Measurements from ENCODE around the gene CNTRL. TPM values are rescaled to one million over a fixed set of nuclear protein-coding genes. Genes with fewer than 3 reads are reported as not detected.

CNTRL gene
- total RNA-seq, 1 donor from 2014 or later: 3.5 TPM

DNA sequence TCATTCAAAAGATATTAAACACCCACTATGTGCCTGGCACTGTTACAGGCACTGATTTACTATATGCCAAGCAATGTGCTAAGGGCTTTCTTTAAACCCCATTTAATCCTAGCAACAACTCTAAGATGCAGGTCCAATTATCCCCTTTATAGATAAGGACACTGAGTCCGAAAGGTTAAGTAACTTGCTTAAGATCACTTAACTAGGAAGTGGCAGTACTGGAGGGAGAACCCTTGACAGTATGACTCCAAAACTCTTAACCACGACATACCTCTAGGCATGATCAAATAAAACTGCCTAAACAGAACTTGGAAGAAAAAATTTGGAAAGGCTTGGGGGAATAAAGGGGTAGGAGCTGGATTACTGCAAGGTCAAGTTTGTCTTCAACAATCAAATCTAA is 125.2 kb downstream of the CNTRL start:
- no peak for DNase-seq (ENCODE audit: low read depth)

DNA sequence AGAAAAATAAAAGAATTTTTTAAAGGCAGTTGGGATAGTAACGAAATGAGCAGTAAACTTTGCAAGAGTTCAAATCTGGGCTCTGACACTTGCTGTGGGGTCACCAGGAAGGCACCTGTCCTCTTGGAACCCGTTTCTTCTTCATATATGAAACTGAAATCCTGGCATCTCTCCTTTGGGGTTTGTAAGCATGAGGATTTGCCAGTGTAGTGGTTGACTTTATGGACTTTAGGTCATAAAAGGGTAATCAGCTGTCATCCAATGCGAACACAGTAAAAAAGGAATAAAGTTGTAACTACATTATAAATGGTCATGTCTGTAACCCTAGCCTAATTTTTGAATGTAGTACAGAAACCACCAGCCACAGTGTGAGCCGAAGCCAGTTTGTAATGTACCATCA is 125.6 kb downstream of the CNTRL start:
- DNase-seq (ENCODE audit: low read depth): peak; percentile 4

DNA sequence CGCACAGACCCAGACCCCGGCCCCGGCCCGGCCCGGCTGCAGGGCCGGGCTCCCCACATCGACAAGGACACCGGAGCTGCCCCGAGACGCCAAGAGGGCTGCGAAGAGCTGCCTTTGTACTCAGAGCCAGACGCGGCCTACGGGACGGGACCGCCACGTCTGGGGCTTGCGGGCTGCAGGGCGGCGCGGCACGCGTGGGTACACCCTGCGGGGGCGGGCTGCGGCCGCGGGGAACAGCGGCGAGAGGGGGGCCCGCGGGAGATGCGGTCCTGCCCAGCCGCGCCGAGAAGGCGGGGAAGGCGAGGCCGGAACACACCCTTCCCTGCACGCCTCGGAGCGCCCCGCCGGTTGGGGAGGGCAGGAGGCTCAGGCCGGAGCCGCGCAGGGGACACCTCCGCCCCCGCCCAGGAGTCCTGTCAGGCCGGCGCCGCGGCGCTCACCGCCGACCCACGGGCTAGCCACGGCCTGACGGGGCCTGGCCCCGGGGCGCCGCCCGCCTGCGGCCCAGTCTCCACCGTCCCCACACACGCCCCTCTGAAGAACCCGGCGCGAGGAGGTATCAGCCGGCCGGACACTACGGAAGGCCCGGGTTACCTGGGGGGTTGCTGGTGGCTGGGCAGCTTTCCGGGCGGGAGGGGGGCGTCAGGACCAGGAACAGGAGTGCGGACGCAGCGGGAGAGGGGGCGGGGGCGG is 126.4 kb downstream of the CNTRL start:
- DNase-seq (ENCODE audit: low read depth): peak; percentile 40

DNA sequence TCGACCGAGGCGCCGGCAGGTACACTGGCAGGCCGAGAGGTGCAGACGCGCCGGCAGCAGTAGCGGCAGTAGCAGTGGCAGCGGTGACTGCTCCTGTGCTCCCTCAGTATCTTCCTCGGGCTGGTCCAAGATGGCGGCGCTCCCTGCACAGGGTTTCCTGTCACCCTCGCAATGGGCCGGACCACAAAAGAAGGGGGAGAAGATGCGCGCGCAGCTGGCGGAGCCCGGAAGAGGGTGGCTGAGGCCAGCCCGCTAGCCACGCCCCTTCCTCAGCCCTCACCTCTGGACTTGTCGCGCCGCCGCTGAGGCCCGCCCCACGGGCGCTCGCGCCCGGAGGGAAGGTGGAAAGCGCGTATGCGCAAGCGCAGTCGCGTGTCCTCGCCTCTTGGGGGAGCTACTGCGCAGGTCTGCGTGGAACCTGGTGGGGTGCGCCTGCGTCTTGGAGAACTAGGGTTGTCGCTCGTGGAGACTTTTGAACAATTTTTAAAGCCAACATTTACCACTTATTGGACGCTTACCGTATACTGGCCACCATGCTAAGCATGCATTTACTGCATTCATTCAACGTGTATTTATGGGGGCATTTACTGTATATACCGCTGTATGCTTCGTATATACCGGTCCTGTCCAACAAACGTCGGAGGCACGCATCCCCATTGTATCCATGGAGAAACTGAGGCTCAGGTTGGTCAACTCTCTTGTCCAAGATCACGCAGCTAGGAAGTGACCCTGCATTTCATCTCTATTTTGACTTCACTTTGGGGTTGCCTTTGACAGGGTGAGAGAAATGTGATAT is 127.2 kb downstream of the CNTRL start, which contains the start of gene RAB14:
RAB14 (minus strand) TSS at position 132 of the 796 bp plus-strand sequence. CDS start 8,457 bp downstream, outside the sequence.
- DNase-seq (ENCODE audit: low read depth): peak; percentile 99

GRCh38 chr9:121204121-121204520 is 129.4 kb downstream of the CNTRL start:
- DNase-seq (ENCODE audit: low read depth): no peak

GRCh38 chr9:121204611-121205010 is 129.9 kb downstream of the CNTRL start:
- DNase-seq (ENCODE audit: low read depth): no peak

GRCh38 chr9:121206516-121207370 is 132.0 kb downstream of the CNTRL start:
- DNase-seq (ENCODE audit: low read depth): peak; percentile 37

DNA sequence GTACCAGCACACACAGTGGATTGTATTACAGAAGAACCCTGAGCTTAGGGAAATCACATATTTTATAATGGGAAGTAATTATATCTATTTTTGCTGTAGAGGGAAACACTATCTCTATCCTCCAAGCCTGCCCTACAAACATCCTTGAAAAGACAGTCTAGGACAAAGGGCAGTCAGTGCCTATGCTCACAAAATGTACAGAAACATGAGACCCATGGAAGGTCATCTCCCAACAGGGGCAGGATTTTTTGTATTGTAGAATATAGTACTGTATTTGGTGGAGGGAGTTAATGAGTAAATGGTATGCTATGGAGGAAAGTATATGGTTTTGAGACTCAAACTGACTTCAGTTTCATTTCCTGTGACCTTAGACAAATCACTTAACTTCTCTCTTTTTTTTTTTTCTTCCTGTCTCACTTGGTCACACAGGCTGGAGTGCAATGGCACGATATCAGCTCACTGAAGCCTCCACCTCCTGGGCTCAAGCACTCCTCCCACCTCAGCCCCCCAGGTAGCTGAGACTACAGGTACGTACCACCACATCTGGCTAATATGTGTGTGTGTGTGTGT is 132.7 kb downstream of the CNTRL start:
- no peak for DNase-seq (ENCODE audit: low read depth)

DNA sequence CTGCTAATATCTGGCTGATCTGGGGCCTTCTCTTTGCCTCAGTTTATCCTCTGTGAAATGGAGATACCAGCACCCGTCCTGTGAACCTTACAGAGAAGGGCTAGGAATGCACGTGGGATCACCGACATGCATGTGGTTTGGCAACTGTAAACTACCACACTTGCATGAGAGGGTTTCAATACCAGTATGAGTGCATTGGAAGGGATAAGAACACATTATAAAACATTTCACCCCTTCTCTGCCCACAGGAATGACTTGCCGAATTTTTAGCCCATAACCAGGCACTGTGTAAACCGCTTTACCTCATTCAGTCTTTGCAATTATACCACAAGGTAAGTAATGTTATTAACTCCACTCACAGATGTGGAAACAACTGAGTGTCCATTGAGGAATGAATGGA is 135.8 kb downstream of the CNTRL start:
- no peak for DNase-seq (ENCODE audit: low read depth)

GRCh38 chr9:121213136-121213806 is 138.5 kb downstream of the CNTRL start:
- peak; percentile 91 for DNase-seq (ENCODE audit: low read depth)

DNA sequence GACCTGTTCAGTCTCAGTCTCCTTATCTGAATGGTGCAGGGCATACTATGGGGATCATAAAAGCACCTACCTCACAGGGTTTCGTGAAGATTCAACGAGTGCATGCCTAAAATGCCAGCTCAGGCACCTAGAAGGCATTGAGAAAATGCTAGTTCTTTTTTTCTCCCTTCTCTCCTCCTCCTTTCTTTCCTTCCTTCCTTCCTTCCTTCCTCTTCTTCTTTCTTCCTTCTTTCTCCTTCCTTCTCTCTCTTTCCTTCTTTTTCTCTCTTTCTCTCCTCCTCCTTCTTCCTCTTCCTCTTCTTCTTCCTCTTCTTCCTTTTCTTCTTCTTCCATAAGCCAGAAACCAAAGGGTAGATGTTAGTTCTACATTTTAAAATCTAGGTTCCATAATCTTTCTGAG is 139.2 kb downstream of the CNTRL start:
- DNase-seq (ENCODE audit: low read depth): no peak

- peak; percentile 23 for DNase-seq (ENCODE audit: low read depth)
Observed at GRCh38 chr9:121216271-121216805, 141.6 kb downstream of the CNTRL start.

DNA sequence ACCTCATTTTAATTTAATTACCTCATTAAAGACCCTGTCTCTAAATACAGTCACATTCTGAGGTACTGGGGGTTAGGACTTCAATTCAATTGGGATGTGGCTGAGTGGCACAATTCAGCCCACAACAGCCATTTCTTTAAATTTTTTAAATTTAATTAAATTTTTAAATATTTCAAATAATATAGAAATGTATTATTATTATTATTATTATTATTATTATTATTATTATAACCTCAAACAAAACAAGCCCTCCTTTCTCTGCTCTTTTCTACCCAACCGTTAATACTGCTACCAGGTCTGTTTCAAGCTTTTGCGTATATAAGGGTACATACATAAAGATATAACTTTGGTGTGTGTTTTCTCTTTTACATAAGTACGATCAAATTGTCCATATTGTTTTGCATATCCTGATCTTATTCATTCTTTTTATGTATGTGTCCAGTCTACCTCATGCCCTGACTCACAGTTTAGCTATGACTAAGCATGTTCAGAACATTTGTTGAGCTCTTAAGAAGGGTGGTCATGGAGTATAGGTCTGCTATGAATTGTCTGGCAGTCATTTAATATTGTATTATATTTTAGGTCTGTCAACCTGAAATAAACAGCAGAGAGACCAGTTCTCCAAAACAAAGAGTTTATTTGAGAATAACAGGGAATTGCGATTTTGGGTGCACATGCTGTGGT is 143.0 kb downstream of the CNTRL start:
- DNase-seq (ENCODE audit: low read depth): no peak

DNA sequence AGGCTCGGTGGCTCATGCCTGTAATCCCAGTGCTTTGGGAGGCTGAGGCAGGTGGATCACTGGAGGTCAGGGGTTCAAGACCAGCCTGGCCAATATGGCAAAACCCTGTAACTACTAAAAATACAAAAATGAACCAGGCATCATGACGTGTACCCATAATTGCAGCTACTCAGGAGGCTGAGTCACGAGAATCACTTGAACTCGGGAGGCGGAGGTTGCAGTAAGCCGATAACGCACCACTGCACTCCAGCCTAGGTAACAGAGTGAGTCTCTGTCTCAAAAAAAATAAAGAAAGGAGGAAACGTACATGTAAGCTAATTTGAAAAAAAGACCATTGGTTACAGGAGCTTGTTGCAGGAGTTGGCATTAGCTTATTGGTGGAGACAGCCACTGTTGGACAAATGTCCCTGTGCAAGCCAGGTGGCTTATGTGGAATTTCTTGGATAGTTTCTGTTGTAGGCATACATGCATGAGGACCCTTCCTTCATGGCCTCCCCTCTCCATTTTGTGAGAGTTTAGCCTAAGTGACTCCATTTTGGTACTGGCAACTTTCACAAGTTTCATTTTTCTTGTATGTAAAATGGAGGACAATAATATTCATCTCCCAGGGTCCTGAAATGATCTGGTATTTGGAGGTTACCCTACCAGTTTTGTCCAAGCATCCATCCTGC is 143.7 kb downstream of the CNTRL start:
- no peak for DNase-seq (ENCODE audit: low read depth)

DNA sequence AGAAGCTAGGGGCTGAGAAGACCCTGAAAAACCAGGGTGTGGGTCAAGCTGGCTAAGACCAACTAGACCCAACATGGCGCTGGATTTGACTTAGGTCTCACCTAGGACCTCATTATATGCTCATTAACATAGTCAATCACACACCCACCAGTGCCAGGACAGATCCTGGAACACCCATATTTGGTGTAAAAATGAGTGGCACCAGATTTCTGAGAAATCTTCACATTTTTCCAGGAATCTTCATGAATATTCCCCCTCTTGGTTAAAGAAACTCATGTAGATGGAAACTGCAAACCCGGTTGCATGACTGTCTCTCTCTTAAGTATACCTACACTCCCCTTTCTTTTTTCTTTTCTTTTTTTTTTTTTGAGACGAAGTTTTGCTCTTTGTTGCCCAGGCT is 144.8 kb downstream of the CNTRL start:
- no peak for DNase-seq (ENCODE audit: low read depth)

DNA sequence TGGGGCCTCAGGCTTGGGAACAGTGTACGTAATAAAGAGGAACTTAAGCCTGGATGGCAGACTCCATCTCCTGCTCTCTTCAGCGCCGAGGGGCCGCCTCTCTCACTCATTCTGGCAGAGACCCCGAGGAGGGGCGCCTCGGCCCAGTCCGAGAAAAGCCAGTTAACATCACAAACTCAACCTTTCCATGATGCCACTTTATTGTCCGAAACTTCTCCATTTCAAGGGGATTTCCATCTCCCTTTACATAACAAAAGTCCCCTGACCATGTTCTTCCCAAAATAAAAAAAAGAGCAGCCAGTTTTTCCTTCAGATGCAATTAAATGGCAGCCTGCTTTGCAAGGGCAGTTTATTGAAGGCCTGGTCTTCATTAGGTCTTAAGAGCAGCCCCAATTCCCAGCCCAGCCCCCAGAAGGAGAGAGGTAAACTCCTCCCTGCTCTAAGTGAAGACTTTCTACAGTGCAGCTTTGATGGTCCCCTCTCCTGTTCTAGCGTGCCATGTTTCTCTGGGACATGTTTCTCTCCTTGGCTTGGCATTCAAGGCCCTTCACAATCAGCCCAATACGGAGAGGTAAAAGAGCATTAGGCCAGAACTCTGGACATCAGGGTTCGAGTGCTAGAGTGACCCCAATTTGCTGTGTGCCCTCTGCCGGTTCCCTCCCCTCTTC is 146.4 kb downstream of the CNTRL start:
- no peak for DNase-seq (ENCODE audit: low read depth)

DNA sequence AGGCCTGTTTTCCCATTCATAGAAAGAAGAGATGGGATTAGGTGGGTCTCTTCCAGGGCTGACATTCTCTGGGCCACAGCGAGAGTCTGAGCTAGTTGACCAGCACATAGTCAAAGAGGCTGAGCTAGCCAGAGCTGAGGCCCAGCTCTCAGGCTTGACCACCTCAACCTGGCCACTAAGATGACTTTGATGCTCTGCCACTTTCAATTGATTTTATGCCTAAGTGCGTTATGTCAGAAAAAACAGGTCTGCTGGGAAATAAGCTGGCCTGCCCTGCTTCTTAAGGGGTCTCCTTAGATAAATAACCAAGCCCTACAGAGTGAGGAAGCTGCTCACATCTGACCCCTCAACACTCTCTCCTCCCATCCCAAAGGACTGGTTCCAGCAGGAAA is 146.9 kb downstream of the CNTRL start:
- no peak for DNase-seq (ENCODE audit: low read depth)

- peak; percentile 41 for DNase-seq (ENCODE audit: low read depth)
Observed at GRCh38 chr9:121222524-121223171, 147.9 kb downstream of the CNTRL start.
